Uterus (tissue), 4 donors: ENCODE data around the gene PDP2. TPM values are rescaled to one million over a fixed set of nuclear protein-coding genes. Genes with fewer than 3 reads are reported as not detected.

Experiments
- DNase-seq, 2 donors: peaks; one replicate each; pipeline ENCODE4 v3.0.0-alpha.2; 2019 to 2020
- H3K27ac ChIP-seq, 2 donors: fragments of 200-600 bp; sonication (generic); 1 replicate in 1 of 2; 2 replicates in 1 of 2; pipeline ENCODE4 v1.5.1; 2016 to 2018
- H3K27me3 ChIP-seq, 2 donors: fragments of 200-600 bp; sonication (generic); one replicate each; pipeline ENCODE4 v1.5.1; 2018 to 2019; ENCODE audit warnings: control low read depth in 1 of 2
- H3K36me3 ChIP-seq, 2 donors: fragments of 200-600 bp; sonication (generic); one replicate each; pipeline ENCODE4 v1.5.1; 2019; ENCODE audit warnings: control low read depth in 1 of 2
- H3K4me1 ChIP-seq, 2 donors: fragments of 200-600 bp; sonication (generic); one replicate each; pipeline ENCODE4 v1.5.1; 2018 to 2019; ENCODE audit warnings: control low read depth in 1 of 2
- H3K4me3 ChIP-seq, 2 donors: fragments of 200-600 bp; sonication (generic); 1 replicate in 1 of 2; 2 replicates in 1 of 2; pipeline ENCODE4 v1.5.1; 2018 to 2019; ENCODE audit warnings: mild to moderate bottlenecking in 1 of 2
- H3K9me3 ChIP-seq, 2 donors: fragments of 200-600 bp; sonication (generic); one replicate each; pipeline ENCODE4 v1.5.1; 2019; ENCODE audit warnings: control low read depth in 1 of 2
- CTCF ChIP-seq, 4 experiments: fragments of 200-600 bp in 2 of 4; fragments of 450-650 bp in 2 of 4; sonication (generic) in 2 of 4; IDR thresholded peaks; one replicate each; pipeline ENCODE4 v1.5.1; 2016 to 2019; ENCODE audit warnings: antibody characterized with exemption in 4 of 4, mild to moderate bottlenecking in 2 of 4, moderate library complexity in 1 of 4
- POLR2A ChIP-seq, 2 donors: fragments of 450-650 bp; IDR thresholded peaks; one replicate each; pipeline ENCODE4 v1.6.1; 2016; ENCODE audit warnings: antibody characterized with exemption in 2 of 2, mild to moderate bottlenecking in 1 of 2, moderate library complexity in 1 of 2
- intact Hi-C: fragments of 100-400 bp; cut with DNase I; formaldehyde crosslinking; loops from one replicate; pipeline ENCODE4 v1.15.1; 2023; ENCODE audit warnings: low total_unique reads
- total RNA-seq, 4 donors: library from RNA; depleted of rRNA in 3 of 4; stranded (reverse); fragments of >200 nt in 3 of 4; gene quantifications; one replicate each; pipeline versions ENCODE4 v1.1.0 to v1.2.4, GENCODE V29; 2014 to 2023
- donor health status: DM: yes; HTN: yes; CAD: no.

Gene PDP2
- total RNA-seq, 4 donors from 2014 or later: 0.77 to 20.5 (median 6.3) TPM

- H3K4me3 ChIP-seq: no peak overlapping the region
- H3K36me3 ChIP-seq: no peaks in the 10 kb centered on the region
- H3K4me1 ChIP-seq: no peaks in the 10 kb centered on the region
- no peaks in the 10 kb centered on the region for H3K27me3 ChIP-seq
- peak overlapping the region; percentile 35 to 47 for H3K27ac ChIP-seq
- DNase-seq: no peak
- no peak for TF ChIP-seq CTCF (IDR thresholded peaks at IDR 0.05)
- no peak for TF ChIP-seq POLR2A (IDR thresholded peaks at IDR 0.05)
- intact Hi-C loops: no loop called here
- H3K9me3 ChIP-seq: no peaks in the 10 kb centered on the region
Measured at GRCh38 chr16:66906916-66907836, 26.9 kb downstream of the PDP2 start.

- no peaks in the 10 kb centered on the region for H3K36me3 ChIP-seq
- H3K27me3 ChIP-seq: no peaks in the 10 kb centered on the region
- no peak overlapping the region for H3K4me3 ChIP-seq
- TF ChIP-seq POLR2A (IDR thresholded peaks at IDR 0.05) (no peak), CTCF (IDR thresholded peaks at IDR 0.05) (no peak)
- intact Hi-C loops: no loop called here
- H3K27ac ChIP-seq: peak overlapping the region in 1 of 2 donors; percentile 27
- DNase-seq: no peak
- H3K9me3 ChIP-seq: no peaks in the 10 kb centered on the region
- no peaks in the 10 kb centered on the region for H3K4me1 ChIP-seq
Measured at GRCh38 chr16:66908116-66908515, 27.8 kb downstream of the PDP2 start.

- no peak for DNase-seq
- intact Hi-C loops: no loop called here
- TF ChIP-seq CTCF (IDR thresholded peaks at IDR 0.05) (no peak), POLR2A (IDR thresholded peaks at IDR 0.05) (no peak)
- H3K27ac ChIP-seq: no peak overlapping the region
- H3K36me3 ChIP-seq: no peaks in the 10 kb centered on the region
- H3K27me3 ChIP-seq: no peaks in the 10 kb centered on the region
- H3K9me3 ChIP-seq: no peaks in the 10 kb centered on the region
- no peak overlapping the region for H3K4me3 ChIP-seq
- H3K4me1 ChIP-seq: no peaks in the 10 kb centered on the region
Measured at GRCh38 chr16:66908762-66909559, 28.6 kb downstream of the PDP2 start.

- H3K27ac ChIP-seq: no peak overlapping the region
Measured at GRCh38 chr16:66910175-66910940, 30.0 kb downstream of the PDP2 start.

More at GRCh38 chr16:66910175-66910940, 30.0 kb downstream of the PDP2 start:
- Histone ChIP-seq H3K36me3 (no peaks in the 10 kb centered on the region), H3K27me3 (no peaks in the 10 kb centered on the region), H3K4me1 (no peaks in the 10 kb centered on the region), H3K4me3 (no peak overlapping the region), H3K9me3 (no peaks in the 10 kb centered on the region)
- TF ChIP-seq POLR2A (IDR thresholded peaks at IDR 0.05) (no peak), CTCF (IDR thresholded peaks at IDR 0.05) (no peak)
- DNase-seq: no peak
- intact Hi-C loops: no loop called here
